ENCODE results near the gene TAP2. TPM values are rescaled to one million over a fixed set of nuclear protein-coding genes. Genes with fewer than 3 reads are reported as not detected.
"Not testable (repeated sequence)": the region's sequence is repeated elsewhere in the genome, so short reads cannot be mapped to it uniquely, and the experiment has no call there.

Gene TAP2
- polyA plus RNA-seq, 1 of the 3 experiments (the other 2 are of a cell fraction): 19.9 TPM

- TF ChIP-seq TAF1 (IDR thresholded peaks at IDR 0.05; ENCODE audit: borderline replicate concordance, low read depth, low read length): no peak
- no peak for TF ChIP-seq EZH2phosphoT487 (IDR thresholded peaks at IDR 0.05; ENCODE audit: borderline replicate concordance, low read depth)
- no peak for TF ChIP-seq YY1 (IDR thresholded peaks at IDR 0.05; ENCODE audit: low read depth)
- TF ChIP-seq POLR2AphosphoS5 (IDR thresholded peaks at IDR 0.05; ENCODE audit: low read depth, low read length): no peak
Observed at GRCh38 chr6:32883789-32884188, 45.2 kb upstream of the TAP2 start (continued).

- POLR2A ChIA-PET: no interaction called here
- no peak for TF ChIP-seq SIN3A (IDR thresholded peaks at IDR 0.05; ENCODE audit: borderline replicate concordance, low read depth, low read length)
- no peak for TF ChIP-seq MEF2A (IDR thresholded peaks at IDR 0.05; ENCODE audit: borderline replicate concordance, low read depth)
- TF ChIP-seq PBX3 (IDR thresholded peaks at IDR 0.05): no peak
- TF ChIP-seq FOSL2 (IDR thresholded peaks at IDR 0.05; ENCODE audit: borderline replicate concordance, low read depth): no peak
- no peak for TF ChIP-seq RFX5 (IDR thresholded peaks at IDR 0.05; ENCODE audit: low read length)
- TF ChIP-seq TAF1 (IDR thresholded peaks at IDR 0.05; ENCODE audit: borderline replicate concordance, low read depth, low read length): no peak
- no peak for TF ChIP-seq CTCF (IDR thresholded peaks at IDR 0.05)
- no peak for TF ChIP-seq RXRA (IDR thresholded peaks at IDR 0.05; ENCODE audit: borderline replicate concordance, low read depth)
- DNase-seq: no peak
Observed at GRCh38 chr6:32882879-32883250, 44.3 kb upstream of the TAP2 start.

GRCh38 chr6:32880962-32881361, 42.4 kb upstream of the TAP2 start:
- H3K4me1 ChIP-seq (ENCODE audit: control insufficient read depth in 1 of 2, insufficient read depth in 2 of 2, low read depth in 1 of 2, low read length in 1 of 2); H3K27ac ChIP-seq (ENCODE audit: low read depth in 2 of 2, low read length in 1 of 2); H4K20me1 ChIP-seq (ENCODE audit: insufficient read depth); H3K9me3 ChIP-seq; H3K79me2 ChIP-seq (ENCODE audit: insufficient read depth); POLR2A ChIA-PET; H3F3A ChIP-seq (replicated peaks; ENCODE audit: insufficient read depth); H3K9me2 ChIP-seq; H3K9ac ChIP-seq; H3K36me3 ChIP-seq (replicated peaks in 1 of 2; ENCODE audit: control insufficient read depth in 1 of 2, insufficient read depth in 2 of 2, low read length in 1 of 2); H3K4me3 ChIP-seq (ENCODE audit: low read depth in 2 of 2, low read length in 1 of 2); H3K4me2 ChIP-seq; DNase-seq; H2AFZ ChIP-seq (ENCODE audit: low read depth): not testable (repeated sequence)
- WGBS (ENCODE audit: low lambda C conversion rate): 22% methylated on average over 3 of the region's 3 CpGs
- CTCF ChIA-PET: interaction anchor here (0.9 to 4.0 kb wide), 8 partner anchors 9 to 104 kb away, joined by 3 to 32 read pairs (median 6); partner anchors contain the start of genes HLA-DMA and TAP2
- peaks cover 42% of the 10 kb centered on the region for H3K27me3 ChIP-seq (ENCODE audit: insufficient read depth)

More at GRCh38 chr6:32882879-32883250, 44.3 kb upstream of the TAP2 start:
- Histone ChIP-seq H3K4me3 (ENCODE audit: low read depth in 2 of 2, low read length in 1 of 2) (no peak overlapping the region), H3K9ac (no peak overlapping the region), H3K36me3 (replicated peaks in 1 of 2; ENCODE audit: control insufficient read depth in 1 of 2, insufficient read depth in 2 of 2, low read length in 1 of 2) (peaks cover 0 to 4% of the 10 kb centered on the region in 2 experiments), H3K79me2 (ENCODE audit: insufficient read depth) (no peaks in the 10 kb centered on the region), H3F3A (replicated peaks; ENCODE audit: insufficient read depth) (peaks cover 14% of the 10 kb centered on the region), H3K4me2 (no peak overlapping the region), H3K9me2 (no peaks in the 10 kb centered on the region), H3K4me1 (ENCODE audit: control insufficient read depth in 1 of 2, insufficient read depth in 2 of 2, low read depth in 1 of 2, low read length in 1 of 2) (peaks cover 0 to 8% of the 10 kb centered on the region in 2 experiments; a peak in 1 of 4 replicates), H2AFZ (ENCODE audit: low read depth) (no peak overlapping the region), H4K20me1 (ENCODE audit: insufficient read depth) (no peaks in the 10 kb centered on the region), H3K27me3 (ENCODE audit: insufficient read depth) (peaks cover 42% of the 10 kb centered on the region), H3K9me3 (no peaks in the 10 kb centered on the region), H3K27ac (ENCODE audit: low read depth in 2 of 2, low read length in 1 of 2) (no peak overlapping the region)
- CTCF ChIA-PET: interaction anchor here (1.0 to 2.7 kb wide), 7 partner anchors 11 to 102 kb away, joined by 3 to 11 read pairs (median 6); partner anchors contain the start of genes BRD2 and TAP2
- 7% methylated on average over 1 of the region's 1 CpG for WGBS (ENCODE audit: low lambda C conversion rate)
